ENCODE measurements around the gene ZNF253.
"Not testable (repeated sequence)": the region's sequence is repeated elsewhere in the genome, so short reads cannot be mapped to it uniquely, and the experiment has no call there.

Gene ZNF253

DNA sequence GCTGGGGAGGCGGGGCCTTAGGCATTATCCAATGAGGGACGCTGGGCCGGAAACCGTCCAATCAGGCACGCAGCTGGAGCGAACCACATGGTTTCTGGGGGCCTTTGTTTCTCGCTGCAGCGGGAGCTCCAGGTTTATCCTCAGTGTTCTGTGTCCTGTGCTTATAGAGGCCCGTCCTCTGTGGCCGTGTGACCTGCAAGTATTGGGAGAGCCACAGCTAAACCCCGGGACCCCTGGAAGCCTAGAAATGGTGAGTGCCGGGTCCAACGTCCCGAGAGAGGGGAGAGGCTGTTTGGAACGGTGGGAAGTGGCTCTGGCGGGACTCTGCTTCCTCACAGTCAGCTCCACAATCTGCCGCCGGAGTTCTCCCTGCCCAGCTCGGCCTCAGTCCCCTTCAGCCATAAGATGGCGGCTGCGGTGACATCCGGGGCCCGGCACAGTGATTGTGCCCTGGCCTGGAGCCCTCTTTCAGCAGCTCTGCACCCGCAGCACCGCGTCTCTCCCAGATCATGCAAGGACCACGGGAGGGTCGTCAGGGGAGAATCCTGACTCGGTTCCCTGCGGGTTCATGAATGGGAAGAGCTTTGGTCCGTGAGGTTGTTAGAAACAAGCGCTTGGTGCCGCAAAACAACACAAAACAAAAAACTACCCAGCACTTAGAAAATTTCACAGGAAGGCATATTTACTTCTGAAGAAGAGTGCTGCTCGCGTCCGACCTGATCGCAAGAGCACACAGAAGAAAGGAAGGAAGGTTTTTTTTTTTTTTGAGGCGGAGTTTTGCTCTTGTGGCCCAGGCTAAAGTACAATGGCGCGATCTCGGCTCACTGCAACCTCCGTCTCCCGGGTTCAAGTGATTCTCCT is at the start of gene ZNF253:
ZNF253 (plus strand) TSS at position 133 of the 861 bp plus-strand sequence; CDS start at position 248, 115 bp downstream.
- peak; percentile 92 for DNase-seq

DNA sequence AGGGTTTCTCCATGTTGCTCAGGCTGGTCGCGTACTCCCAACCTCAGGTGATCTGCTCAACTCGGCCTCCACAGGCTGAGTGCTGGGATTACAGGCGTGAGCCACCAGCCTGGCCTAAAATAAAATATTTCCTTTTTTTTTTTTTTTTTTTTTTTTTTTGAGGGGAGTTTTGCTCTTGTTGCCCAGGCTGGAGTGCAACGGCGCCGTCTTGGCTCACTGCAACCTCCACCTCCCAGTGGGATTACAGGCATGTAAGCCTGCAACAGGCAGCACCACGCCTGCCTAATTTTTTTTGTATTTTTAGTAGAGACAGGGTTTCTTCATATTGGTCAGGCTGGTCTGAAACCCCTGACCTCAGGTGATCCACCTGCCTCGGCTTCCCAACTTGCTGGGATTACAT is 49.0 kb upstream of the ZNF253 start:
- no peak for DNase-seq

GRCh38 chr19:19817357-19817756 is 48.3 kb upstream of the ZNF253 start:
- DNase-seq = no peak

GRCh38 chr19:19820774-19821320 is 44.8 kb upstream of the ZNF253 start:
- DNase-seq = no peak

DNA sequence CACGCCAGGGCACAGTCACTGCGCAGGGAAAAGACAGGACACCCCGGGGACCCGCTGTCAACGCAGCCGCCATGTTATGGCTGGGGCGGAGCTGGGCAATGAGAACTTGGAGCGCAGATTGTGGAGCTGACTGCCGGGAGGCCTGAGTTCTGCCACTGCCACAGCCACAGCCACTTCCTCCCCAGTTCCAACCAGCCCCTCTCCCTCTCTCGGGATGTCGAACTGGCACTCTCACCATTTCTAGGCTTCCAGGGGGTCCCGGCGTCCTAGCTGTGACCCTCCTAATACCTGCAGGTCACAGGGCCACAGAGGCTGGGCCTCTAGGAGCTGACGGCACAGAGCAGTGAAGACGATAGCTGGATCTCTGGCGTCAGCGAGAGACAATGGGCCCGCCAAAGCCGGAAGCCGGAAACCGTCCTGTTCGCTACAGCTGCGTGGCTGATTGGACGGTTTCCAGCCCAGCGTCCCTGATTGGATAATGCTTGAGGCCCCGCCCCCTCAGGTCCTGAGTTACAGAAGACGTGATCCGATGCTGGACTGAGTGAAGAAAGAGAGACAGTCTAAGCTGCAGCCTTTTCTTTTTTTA is 44.2 kb upstream of the ZNF253 start, which contains the start of gene ZNF506:
ZNF506 (minus strand) TSS at position 385 of the 586 bp plus-strand sequence; CDS start at position 238, 147 bp downstream.
- peak; percentile 93 for DNase-seq

DNA sequence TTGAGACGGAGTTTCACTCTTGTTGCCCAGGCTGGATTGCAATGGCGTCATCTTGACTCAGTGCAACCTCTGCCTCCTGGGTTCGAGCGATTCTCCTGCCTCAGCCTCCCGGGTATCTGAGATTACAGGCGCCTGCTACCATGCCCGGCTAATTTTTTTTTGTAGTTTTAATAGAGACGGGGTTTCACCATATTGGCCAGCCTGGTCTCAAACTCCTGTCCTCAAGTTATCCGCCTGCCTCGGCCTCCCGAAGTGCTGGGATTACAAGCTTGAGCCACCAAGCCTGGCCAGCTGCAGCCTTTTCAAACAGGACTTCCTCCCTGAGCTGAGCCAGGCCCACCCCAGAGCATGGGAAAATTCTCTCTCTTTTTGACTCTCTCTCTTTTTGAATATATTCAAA is 43.7 kb upstream of the ZNF253 start:
- DNase-seq = not testable (repeated sequence)

DNA sequence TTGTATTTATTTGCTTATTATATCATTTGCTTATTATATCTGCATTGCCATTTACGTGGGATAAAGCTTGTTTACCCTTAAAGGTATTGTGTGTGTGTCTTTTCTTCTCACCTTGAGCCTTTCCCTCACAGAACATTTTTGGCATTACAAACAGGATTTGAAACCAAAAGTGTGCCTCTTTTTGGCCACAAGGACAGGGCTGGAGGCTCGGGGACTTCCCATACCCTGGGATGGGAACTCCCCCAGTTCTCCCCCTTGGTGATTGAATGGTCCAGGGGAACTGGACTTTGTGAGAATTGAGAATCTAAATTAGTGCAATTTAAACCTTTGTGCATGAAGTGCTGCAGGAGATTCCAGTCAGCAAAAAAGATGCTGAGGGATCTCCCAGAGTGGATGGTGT is 41.8 kb upstream of the ZNF253 start:
- DNase-seq = no peak

- no peak for DNase-seq
Observed at GRCh38 chr19:19826875-19827274, 38.8 kb upstream of the ZNF253 start.

DNA sequence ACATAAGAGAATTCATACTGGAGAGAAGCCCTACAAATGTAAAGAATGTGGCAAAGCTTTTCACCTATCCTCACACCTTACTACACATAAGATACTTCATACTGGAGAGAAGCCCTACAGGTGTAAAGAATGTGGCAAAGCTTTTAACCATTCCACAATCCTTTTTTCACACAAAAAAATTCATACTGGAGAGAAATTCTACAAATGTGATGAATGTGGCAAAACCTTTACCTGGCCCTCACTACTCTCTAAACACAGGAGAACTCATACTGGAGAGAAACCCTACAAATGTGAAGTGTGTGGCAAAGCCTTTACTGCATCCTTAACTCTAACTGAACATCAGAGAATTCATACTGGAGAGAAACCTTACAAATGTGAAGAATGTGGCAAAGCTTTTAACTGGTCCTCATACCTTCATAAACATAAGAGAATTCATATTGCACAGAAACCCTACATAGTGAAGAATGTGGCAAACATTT is 30.1 kb upstream of the ZNF253 start:
- no peak for DNase-seq

DNA sequence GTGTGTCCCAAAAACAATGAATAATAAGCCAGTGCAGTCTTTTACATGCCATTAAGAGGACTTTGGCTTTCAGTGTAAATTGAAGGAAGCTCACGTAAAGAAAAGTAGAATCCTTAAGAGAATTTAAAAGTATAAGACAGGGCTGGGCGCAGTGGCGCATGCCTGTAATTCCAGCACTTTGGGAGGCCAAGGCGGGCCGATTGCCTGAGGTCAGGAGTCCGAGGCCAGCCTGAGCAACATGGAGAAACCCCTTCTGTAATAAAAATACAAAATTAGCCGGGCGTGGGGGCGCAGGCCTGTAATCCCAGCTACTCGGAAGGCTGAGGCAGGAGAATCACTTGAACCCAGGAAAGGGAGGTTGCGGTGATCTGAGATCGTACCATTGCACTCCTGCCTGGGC is 17.9 kb upstream of the ZNF253 start:
- DNase-seq = no peak

DNA sequence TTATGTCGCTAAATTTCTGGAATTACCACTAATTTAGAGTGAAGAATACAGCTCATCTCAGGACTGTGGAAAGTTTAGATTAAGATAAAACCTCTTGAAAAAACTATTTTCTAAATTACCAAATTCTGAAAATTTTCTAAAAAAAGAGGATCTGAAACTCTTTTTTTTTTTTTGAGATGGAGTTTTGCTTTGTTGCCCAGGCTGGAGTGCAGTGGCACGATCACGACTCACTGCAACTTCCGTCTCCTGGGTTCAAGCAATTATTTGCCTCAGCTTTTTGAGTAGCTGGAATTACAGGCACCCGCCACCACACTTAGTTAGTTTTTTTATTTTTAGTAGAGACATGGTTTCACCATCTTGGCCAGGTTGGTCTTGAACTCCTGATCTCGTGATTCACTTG is 16.6 kb upstream of the ZNF253 start:
- no peak for DNase-seq

DNA sequence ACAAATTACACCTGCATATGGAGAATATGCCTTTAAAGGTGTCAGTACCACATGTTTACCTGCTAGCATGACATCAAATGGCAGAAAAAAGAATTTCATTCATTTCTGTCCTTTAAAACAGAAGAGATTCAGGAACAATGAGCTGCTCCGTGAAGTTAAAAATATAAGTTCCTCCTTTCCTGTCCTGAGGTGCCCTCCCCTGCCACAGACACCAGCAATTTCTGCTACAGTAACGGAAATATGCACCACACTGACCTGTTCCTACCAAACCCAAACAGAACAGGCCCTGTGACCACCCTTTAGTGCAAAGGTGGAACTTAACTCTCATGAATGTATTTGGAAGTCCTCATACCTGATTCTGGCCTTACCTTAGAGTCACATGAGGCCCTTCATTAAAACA is 13.9 kb upstream of the ZNF253 start:
- DNase-seq = not testable (repeated sequence)

DNA sequence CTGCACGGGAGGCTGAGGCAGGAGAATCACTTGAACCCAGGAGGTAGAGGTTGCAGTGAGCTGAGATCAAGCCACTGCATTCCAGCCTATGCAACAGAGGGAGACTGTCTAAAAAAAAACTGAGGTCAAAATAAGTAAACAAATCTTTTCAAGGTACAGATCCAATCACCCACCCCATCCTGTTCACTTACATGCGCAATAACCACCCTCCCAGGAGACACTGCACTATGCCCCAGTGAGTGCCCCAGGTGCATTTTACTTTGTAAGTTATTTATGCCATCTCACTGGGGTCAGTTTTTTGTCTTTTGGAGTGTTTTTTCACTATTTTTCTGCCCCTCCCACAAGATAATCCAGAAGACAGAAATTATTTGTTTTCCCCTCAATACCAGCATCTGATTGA is 6.9 kb upstream of the ZNF253 start:
- no peak for DNase-seq

- DNase-seq = no peak
Observed at GRCh38 chr19:19860756-19861390, 4.8 kb upstream of the ZNF253 start.

DNA sequence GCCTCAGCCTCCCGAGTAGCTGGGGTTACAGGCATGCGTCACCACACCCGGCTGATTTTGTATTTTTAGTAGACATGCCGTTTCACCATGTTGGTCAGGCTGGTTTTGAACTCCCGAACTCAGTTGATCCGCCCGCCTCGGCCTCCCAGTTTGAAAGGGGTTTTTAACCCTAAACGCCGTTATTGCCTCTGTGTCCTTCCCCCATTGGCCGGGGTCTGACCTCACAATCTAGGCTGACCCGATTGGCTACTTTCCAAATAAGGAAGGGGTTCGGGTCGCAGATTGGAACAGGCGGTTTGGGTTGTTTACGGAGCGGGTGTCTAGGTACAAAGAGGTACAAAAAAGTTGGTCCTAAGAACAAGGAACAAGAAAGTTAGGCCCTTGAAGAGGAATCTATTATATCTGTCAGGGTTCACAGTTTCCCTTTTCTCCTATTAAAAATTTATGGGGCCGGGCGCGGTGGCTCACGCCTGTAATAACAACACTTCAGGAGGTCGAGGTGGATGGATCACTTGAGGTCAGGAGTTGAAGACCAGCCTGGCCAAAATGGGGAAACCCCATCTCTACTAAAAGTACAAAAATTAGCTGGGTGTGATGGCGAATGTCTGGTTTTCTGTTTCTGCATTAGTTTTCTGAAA is 1.0 kb downstream of the ZNF253 start:
- DNase-seq = no peak

GRCh38 chr19:19870086-19870485 is 4.4 kb downstream of the ZNF253 start:
- not testable (repeated sequence) for DNase-seq

GRCh38 chr19:19871932-19872331 is 6.2 kb downstream of the ZNF253 start:
- no peak for DNase-seq

- DNase-seq = no peak
Observed at GRCh38 chr19:19873381-19873780, 7.7 kb downstream of the ZNF253 start.

GRCh38 chr19:19877724-19878123 is 12.0 kb downstream of the ZNF253 start:
- DNase-seq = no peak

- DNase-seq = no peak
Observed at GRCh38 chr19:19884583-19884982, 18.9 kb downstream of the ZNF253 start.

- DNase-seq = not testable (repeated sequence)
Observed at GRCh38 chr19:19892055-19892941, 26.6 kb downstream of the ZNF253 start.

Measured in DMS153 (cell line).